CD4-positive, alpha-beta T cell treated with Interleukin-10 for 1 hour (primary cell): ENCODE measurements around the gene KCNH2.

Experiments used
- DNase-seq: peaks from one replicate; pipeline ENCODE4 v3.0.0-alpha.2; 2020

Gene KCNH2

GRCh38 chr7:150898475-150899011 is 79.6 kb downstream of the KCNH2 start:
- DNase-seq = peak; percentile 77

- no peak for DNase-seq
These were observed 80.3 kb downstream of the KCNH2 start for GRCh38 chr7:150897502-150898474.

GRCh38 chr7:150896562-150897209 is 81.4 kb downstream of the KCNH2 start:
- DNase-seq = no peak

- no peak for DNase-seq
These were observed 82.3 kb downstream of the KCNH2 start for GRCh38 chr7:150895809-150896208.
